NCI-H1694 (cell line): Measurements from ENCODE around the gene KNG1.
"Not testable (repeated sequence)": the region's sequence is repeated elsewhere in the genome, so short reads cannot be mapped to it uniquely, and the experiment has no call there.

ENCODE experiments used
- DNase-seq: peaks from one replicate; lab custom pipeline; 2025; lab: John Stamatoyannopoulos, UW

Gene KNG1

GRCh38 chr3:186710694-186711093 is 6.5 kb upstream of the KNG1 start:
- not testable (repeated sequence) for DNase-seq

- no peak for DNase-seq
Measured at GRCh38 chr3:186713499-186713898, 3.7 kb upstream of the KNG1 start.

- no peak for DNase-seq
Measured at GRCh38 chr3:186719945-186720739, 3.0 kb downstream of the KNG1 start.

GRCh38 chr3:186722457-186722856 is 5.3 kb downstream of the KNG1 start:
- no peak for DNase-seq

- DNase-seq = no peak
Measured at GRCh38 chr3:186724911-186725310, 7.8 kb downstream of the KNG1 start.

- DNase-seq = no peak
Measured at GRCh38 chr3:186732169-186732766, 15.1 kb downstream of the KNG1 start.

GRCh38 chr3:186742618-186743380 is 25.6 kb downstream of the KNG1 start:
- no peak for DNase-seq

- DNase-seq = no peak
Measured at GRCh38 chr3:186743666-186744065, 26.5 kb downstream of the KNG1 start.

- no peak for DNase-seq
Measured at GRCh38 chr3:186746008-186746407, 28.8 kb downstream of the KNG1 start.

- DNase-seq = no peak
Measured at GRCh38 chr3:186750316-186750715, 33.2 kb downstream of the KNG1 start.

- DNase-seq = no peak
Measured at GRCh38 chr3:186751480-186751879, 34.3 kb downstream of the KNG1 start.

- DNase-seq = no peak
Measured at GRCh38 chr3:186754006-186754405, 36.8 kb downstream of the KNG1 start.

GRCh38 chr3:186754871-186755270 is 37.7 kb downstream of the KNG1 start:
- no peak for DNase-seq

- DNase-seq = no peak
Measured at GRCh38 chr3:186757214-186757613, 40.1 kb downstream of the KNG1 start.

- no peak for DNase-seq
Measured at GRCh38 chr3:186757686-186758220, 40.6 kb downstream of the KNG1 start.

- no peak for DNase-seq
Measured at GRCh38 chr3:186759231-186759930, 42.2 kb downstream of the KNG1 start.

- no peak for DNase-seq
Measured at GRCh38 chr3:186760141-186760833, 43.1 kb downstream of the KNG1 start.

GRCh38 chr3:186760897-186761447 is 43.8 kb downstream of the KNG1 start:
- DNase-seq = no peak

GRCh38 chr3:186772281-186772694 is 55.1 kb downstream of the KNG1 start:
- DNase-seq = no peak

- DNase-seq = no peak
Measured at GRCh38 chr3:186772701-186773417, 55.7 kb downstream of the KNG1 start.
